ENCODE data around the gene ITGA2B.
A peak's percentile ranks its signal among the peaks of the same experiment; 100 is the strongest.
"Not testable (repeated sequence)": the region's sequence is repeated elsewhere in the genome, so short reads cannot be mapped to it uniquely, and the experiment has no call there.

The ITGA2B gene

GRCh38 chr17:44394112-44394511 lies 4.7 kb upstream of the ITGA2B start:
- not testable (repeated sequence) for DNase-seq (ENCODE audit: low read depth in 4 of 4, low spot score in 1 of 4)

- DNase-seq (ENCODE audit: low read depth in 4 of 4, low spot score in 1 of 4): no peak
Measured at GRCh38 chr17:44390250-44390870, 911 bp upstream of the ITGA2B start.

- DNase-seq (ENCODE audit: low read depth in 4 of 4, low spot score in 1 of 4): no peak
Measured at GRCh38 chr17:44389723-44390202, 314 bp upstream of the ITGA2B start.

- DNase-seq (ENCODE audit: low read depth in 4 of 4, low spot score in 1 of 4): no peak
Measured at GRCh38 chr17:44387804-44388203, 1.6 kb downstream of the ITGA2B start.

- no peak for DNase-seq (ENCODE audit: low read depth in 4 of 4, low spot score in 1 of 4)
Measured at GRCh38 chr17:44386182-44386525, 3.3 kb downstream of the ITGA2B start.

GRCh38 chr17:44385287-44386181 lies 3.9 kb downstream of the ITGA2B start:
- DNase-seq (ENCODE audit: low read depth in 4 of 4, low spot score in 1 of 4): peak; percentile 73 to 84 (median 79)

GRCh38 chr17:44384823-44385286 lies 4.6 kb downstream of the ITGA2B start:
- DNase-seq (ENCODE audit: low read depth in 4 of 4, low spot score in 1 of 4): no peak

GRCh38 chr17:44384281-44384822 lies 5.1 kb downstream of the ITGA2B start:
- no peak for DNase-seq (ENCODE audit: low read depth in 4 of 4, low spot score in 1 of 4)

GRCh38 chr17:44383861-44384260 lies 5.6 kb downstream of the ITGA2B start:
- DNase-seq (ENCODE audit: low read depth in 4 of 4, low spot score in 1 of 4): no peak

GRCh38 chr17:44383363-44383762 lies 6.1 kb downstream of the ITGA2B start:
- no peak for DNase-seq (ENCODE audit: low read depth in 4 of 4, low spot score in 1 of 4)

- DNase-seq (ENCODE audit: low read depth in 4 of 4, low spot score in 1 of 4): no peak
Measured at GRCh38 chr17:44382917-44383316, 6.5 kb downstream of the ITGA2B start.

- no peak for DNase-seq (ENCODE audit: low read depth in 4 of 4, low spot score in 1 of 4)
Measured at GRCh38 chr17:44381810-44382305, 7.6 kb downstream of the ITGA2B start.

GRCh38 chr17:44380767-44381166 lies 8.7 kb downstream of the ITGA2B start:
- DNase-seq (ENCODE audit: low read depth in 4 of 4, low spot score in 1 of 4): no peak

GRCh38 chr17:44379887-44380286 lies 9.6 kb downstream of the ITGA2B start:
- DNase-seq (ENCODE audit: low read depth in 4 of 4, low spot score in 1 of 4): no peak

GRCh38 chr17:44378171-44378705 lies 11.2 kb downstream of the ITGA2B start:
- no peak for DNase-seq (ENCODE audit: low read depth in 4 of 4, low spot score in 1 of 4)

GRCh38 chr17:44376779-44377178 lies 12.7 kb downstream of the ITGA2B start:
- no peak for DNase-seq (ENCODE audit: low read depth in 4 of 4, low spot score in 1 of 4)

GRCh38 chr17:44376124-44376523 lies 13.3 kb downstream of the ITGA2B start:
- no peak for DNase-seq (ENCODE audit: low read depth in 4 of 4, low spot score in 1 of 4)

- DNase-seq (ENCODE audit: low read depth in 4 of 4, low spot score in 1 of 4): no peak
Measured at GRCh38 chr17:44375196-44376017, 14.0 kb downstream of the ITGA2B start.

GRCh38 chr17:44374306-44375195 lies 14.9 kb downstream of the ITGA2B start:
- DNase-seq (ENCODE audit: low read depth in 4 of 4, low spot score in 1 of 4): no peak

GRCh38 chr17:44372036-44372435 lies 17.4 kb downstream of the ITGA2B start:
- no peak for DNase-seq (ENCODE audit: low read depth in 4 of 4, low spot score in 1 of 4)

Data from stimulated activated CD4-positive, alpha-beta T cell treated with anti-CD3 and anti-CD28 coated beads, Interleukin-1b, Interleukin-23, amount 100 ng/mL, for 24 hours (primary cell).